HUES6 (cell line): Measurements from ENCODE around the gene PORCN.
A peak's percentile ranks its signal among the peaks of the same experiment; 100 is the strongest.

Experiments
- H3K27ac ChIP-seq: 2 replicates; pipeline ENCODE4 v1.7.0; 2013; ENCODE audit warnings: low read depth, mild to moderate bottlenecking, low read length, inconsistent platforms
- H3K27me3 ChIP-seq: 2 replicates; pipeline ENCODE4 v1.6.1; 2013; ENCODE audit warnings: low read length; ENCODE audit not compliant: control insufficient read depth, insufficient read depth
- H3K36me3 ChIP-seq: 2 replicates; pipeline ENCODE4 v1.6.1; 2013; ENCODE audit warnings: low read length; ENCODE audit not compliant: control insufficient read depth, insufficient read depth
- H3K4me1 ChIP-seq: 2 replicates; pipeline ENCODE4 v1.6.1; 2013; ENCODE audit warnings: low read length; ENCODE audit not compliant: control insufficient read depth, insufficient read depth
- H3K4me3 ChIP-seq: 2 replicates; pipeline ENCODE4 v1.5.1; 2013; ENCODE audit warnings: low read depth, low read length
- H3K9ac ChIP-seq: one replicate; pipeline ENCODE4 v1.6.1; 2013; ENCODE audit warnings: mild to moderate bottlenecking, low read length
- H3K9me3 ChIP-seq: 2 replicates; pipeline ENCODE4 v1.6.1; 2013; ENCODE audit warnings: low read depth, low read length; ENCODE audit not compliant: control insufficient read depth, insufficient read depth

Gene PORCN

GRCh38 chrX:48491809-48492208 lies 17.0 kb upstream of the PORCN start:
- Histone ChIP-seq H3K4me1 (no peaks in the 10 kb centered on the region), H3K9ac (no peak overlapping the region), H3K9me3 (peaks cover 38% of the 10 kb centered on the region; the same call in 1 of the 2 replicates)

GRCh38 chrX:48492293-48492910 lies 16.4 kb upstream of the PORCN start:
- Histone ChIP-seq H3K36me3 (peaks cover 2% of the 10 kb centered on the region; the same call in 1 of the 2 replicates), H3K4me1 (no peaks in the 10 kb centered on the region), H3K9ac (no peak overlapping the region), H3K9me3 (peaks cover 34% of the 10 kb centered on the region; the same call in 1 of the 2 replicates), H3K27me3 (no peaks in the 10 kb centered on the region), H3K27ac (no peak overlapping the region), H3K4me3 (no peak overlapping the region)

More at GRCh38 chrX:48491809-48492208, 17.0 kb upstream of the PORCN start:
- Histone ChIP-seq H3K27me3 (no peaks in the 10 kb centered on the region), H3K27ac (no peak overlapping the region), H3K36me3 (peaks cover 7% of the 10 kb centered on the region; the same call in 1 of the 2 replicates), H3K4me3 (no peak overlapping the region)

DNA sequence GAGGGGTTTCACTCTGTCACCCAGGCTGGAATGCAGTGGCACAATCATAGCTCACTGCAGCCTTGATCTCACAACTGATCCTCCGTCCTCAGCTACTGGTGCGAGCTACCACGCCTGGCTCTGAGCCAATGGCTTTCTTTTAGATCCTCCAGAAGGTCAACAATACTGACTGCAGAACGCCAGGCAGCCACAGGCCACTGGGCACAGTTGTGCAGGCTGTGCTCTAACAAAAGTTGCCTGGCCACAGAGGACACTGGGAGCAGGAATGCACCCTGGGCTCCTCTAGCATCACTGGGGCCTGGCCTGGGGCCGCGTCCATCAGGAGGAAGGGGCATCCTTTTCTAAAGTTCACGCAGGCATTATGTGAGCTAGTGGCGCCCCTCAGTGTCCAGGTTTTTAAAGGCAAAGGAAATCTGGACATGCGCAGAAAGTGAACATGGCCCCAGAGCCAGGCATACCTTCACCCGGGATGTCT lies 14.9 kb upstream of the PORCN start:
- Histone ChIP-seq H3K9ac (no peak overlapping the region), H3K27me3 (no peaks in the 10 kb centered on the region), H3K27ac (no peak overlapping the region), H3K4me1 (no peaks in the 10 kb centered on the region; the same call in 1 of the 2 replicates), H3K36me3 (no peaks in the 10 kb centered on the region), H3K9me3 (peaks cover 30% of the 10 kb centered on the region; the same call in 1 of the 2 replicates), H3K4me3 (no peak overlapping the region)

DNA sequence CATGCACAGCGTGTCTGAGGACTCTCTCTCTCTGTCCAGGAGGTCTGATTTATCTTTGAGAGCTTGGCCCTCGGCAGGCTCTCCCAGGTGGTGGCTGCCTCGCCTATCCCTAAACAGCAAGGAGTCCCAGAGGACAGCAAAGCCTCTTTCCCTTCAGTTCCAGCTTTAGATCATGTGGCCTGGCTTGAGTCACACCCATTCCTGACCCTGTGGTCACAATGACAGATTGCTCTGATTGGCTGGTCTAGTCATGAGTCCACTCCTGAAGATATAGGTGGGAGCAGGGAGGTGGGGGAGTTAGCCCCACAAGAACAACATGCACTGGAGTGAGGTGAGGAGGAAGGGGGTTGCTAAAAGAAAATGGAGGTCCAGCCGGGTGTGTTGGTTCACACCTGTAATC lies 12.1 kb upstream of the PORCN start:
- Histone ChIP-seq H3K9ac (no peak overlapping the region), H3K4me3 (no peak overlapping the region), H3K27ac (no peak overlapping the region), H3K9me3 (peaks cover 16% of the 10 kb centered on the region; the same call in 1 of the 2 replicates), H3K27me3 (no peaks in the 10 kb centered on the region), H3K4me1 (no peaks in the 10 kb centered on the region; the same call in 1 of the 2 replicates), H3K36me3 (no peaks in the 10 kb centered on the region)

GRCh38 chrX:48497871-48498270 lies 10.9 kb upstream of the PORCN start:
- Histone ChIP-seq H3K4me3 (no peak overlapping the region), H3K9me3 (peaks cover 13% of the 10 kb centered on the region; the same call in 1 of the 2 replicates), H3K4me1 (no peaks in the 10 kb centered on the region; the same call in 1 of the 2 replicates), H3K27me3 (no peaks in the 10 kb centered on the region), H3K9ac (no peak overlapping the region), H3K27ac (no peak overlapping the region), H3K36me3 (no peaks in the 10 kb centered on the region)

- no peak overlapping the region for H3K4me3 ChIP-seq
- no peak overlapping the region for H3K27ac ChIP-seq
- H3K4me1 ChIP-seq: no peaks in the 10 kb centered on the region; the same call in 1 of the 2 replicates
- no peaks in the 10 kb centered on the region for H3K27me3 ChIP-seq
- peaks cover 15% of the 10 kb centered on the region; the same call in 1 of the 2 replicates for H3K9me3 ChIP-seq
- H3K36me3 ChIP-seq: no peaks in the 10 kb centered on the region
- no peak overlapping the region for H3K9ac ChIP-seq
These were observed 10.4 kb upstream of the PORCN start for GRCh38 chrX:48498374-48498809.

GRCh38 chrX:48504261-48504660 lies 4.5 kb upstream of the PORCN start:
- H3K4me1 ChIP-seq: no peaks in the 10 kb centered on the region
- H3K36me3 ChIP-seq: no peaks in the 10 kb centered on the region
- peaks cover 7% of the 10 kb centered on the region; the same call in 1 of the 2 replicates for H3K9me3 ChIP-seq
- H3K9ac ChIP-seq: no peak overlapping the region
- H3K27me3 ChIP-seq: no peaks in the 10 kb centered on the region
- no peak overlapping the region for H3K4me3 ChIP-seq
- H3K27ac ChIP-seq: no peak overlapping the region

DNA sequence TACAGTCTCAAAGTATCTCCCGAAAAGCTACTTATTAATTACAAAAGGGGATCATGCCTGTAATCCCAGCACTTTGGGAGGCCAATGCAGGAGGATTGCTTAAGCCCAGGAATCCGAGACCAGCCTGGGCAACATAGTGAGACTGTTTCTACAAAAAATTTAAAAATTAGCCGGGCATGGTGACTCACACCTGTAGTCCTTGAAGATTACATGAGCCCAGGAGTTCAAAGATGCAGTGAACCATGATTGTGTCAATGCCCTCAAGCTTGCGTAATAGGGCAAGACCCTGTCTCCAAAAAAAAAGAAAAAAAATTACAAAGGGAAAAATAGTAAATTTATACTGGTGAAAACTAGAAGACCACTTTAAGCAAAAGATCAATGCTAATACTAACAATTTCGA lies 3.3 kb upstream of the PORCN start:
- H3K9ac ChIP-seq: no peak overlapping the region
- no peaks in the 10 kb centered on the region for H3K27me3 ChIP-seq
- peaks cover 5% of the 10 kb centered on the region; the same call in 1 of the 2 replicates for H3K9me3 ChIP-seq
- no peaks in the 10 kb centered on the region for H3K4me1 ChIP-seq
- H3K36me3 ChIP-seq: no peaks in the 10 kb centered on the region
- no peak overlapping the region; the same call in 1 of the 2 replicates for H3K27ac ChIP-seq
- no peak overlapping the region for H3K4me3 ChIP-seq

DNA sequence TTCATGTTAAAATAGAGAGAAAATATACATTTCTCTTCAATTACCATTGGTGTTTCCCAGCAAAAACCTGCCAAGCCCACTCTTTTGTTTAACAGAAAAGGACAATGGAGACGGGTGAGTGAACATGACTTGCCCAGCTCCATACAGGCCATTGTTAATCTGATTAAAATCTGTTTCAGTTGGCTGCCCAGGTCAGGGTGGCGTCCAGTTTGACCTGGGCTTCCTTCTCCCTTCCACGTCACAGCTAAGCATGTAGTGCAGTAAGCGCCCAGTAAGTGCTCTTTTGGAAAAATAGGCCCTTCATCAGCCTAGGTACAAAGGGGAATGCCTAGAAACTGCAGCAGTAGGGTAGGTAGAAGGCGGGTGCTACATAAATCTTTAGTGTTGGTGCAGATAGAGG lies 1.5 kb upstream of the PORCN start:
- H3K27ac ChIP-seq: no peak overlapping the region
- H3K9me3 ChIP-seq: peaks cover 8% of the 10 kb centered on the region; the same call in 1 of the 2 replicates
- H3K36me3 ChIP-seq: no peaks in the 10 kb centered on the region
- H3K9ac ChIP-seq: no peak overlapping the region
- H3K4me1 ChIP-seq: no peaks in the 10 kb centered on the region
- no peaks in the 10 kb centered on the region for H3K27me3 ChIP-seq
- no peak overlapping the region for H3K4me3 ChIP-seq

- no peak overlapping the region for H3K27ac ChIP-seq
- no peaks in the 10 kb centered on the region; the same call in 1 of the 2 replicates for H3K4me1 ChIP-seq
- peaks cover 17% of the 10 kb centered on the region; the same call in 1 of the 2 replicates for H3K9me3 ChIP-seq
- peak overlapping the region; percentile 66 for H3K9ac ChIP-seq
- no peaks in the 10 kb centered on the region for H3K36me3 ChIP-seq
- peak overlapping the region; percentile 92 for H3K4me3 ChIP-seq
- H3K27me3 ChIP-seq: no peaks in the 10 kb centered on the region
These were observed 426 bp downstream of the PORCN start for GRCh38 chrX:48509245-48509590.

DNA sequence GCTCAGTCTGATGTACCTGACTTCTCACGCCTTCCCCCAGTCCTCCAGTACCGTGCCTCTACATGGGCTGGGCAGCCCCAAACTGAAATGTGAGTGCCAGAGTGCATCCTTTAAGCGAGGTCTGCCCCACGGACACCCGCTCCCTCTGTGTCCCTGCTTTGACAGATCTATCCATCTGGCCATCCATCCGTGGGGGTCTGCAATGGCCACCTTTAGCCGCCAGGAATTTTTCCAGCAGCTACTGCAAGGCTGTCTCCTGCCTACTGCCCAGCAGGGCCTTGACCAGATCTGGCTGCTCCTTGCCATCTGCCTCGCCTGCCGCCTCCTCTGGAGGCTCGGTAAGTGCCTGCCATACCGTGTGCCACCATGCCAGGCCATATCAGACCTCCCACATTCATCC lies 827 bp downstream of the PORCN start:
- no peaks in the 10 kb centered on the region; the same call in 1 of the 2 replicates for H3K4me1 ChIP-seq
- no peak overlapping the region for H3K27ac ChIP-seq
- H3K9me3 ChIP-seq: peaks cover 17% of the 10 kb centered on the region; the same call in 1 of the 2 replicates
- no peaks in the 10 kb centered on the region for H3K27me3 ChIP-seq
- peak overlapping the region; percentile 14 for H3K9ac ChIP-seq
- 0 out of 2 replicates have a peak, but pooled peaks cover 2% of the 10 kb centered on the region for H3K36me3 ChIP-seq
- peak overlapping the region; percentile 92 for H3K4me3 ChIP-seq
